GM23338 (cell line): ENCODE measurements around the gene PKDCC. TPM values are rescaled to one million over a fixed set of nuclear protein-coding genes. Genes with fewer than 3 reads are reported as not detected.

Source experiments
- ATAC-seq: fragments of 200-7000 bp; cut with Tn5 transposase; 3 replicates; pipeline ENCODE4 v1.9.1; 2020
- DNase-seq: peaks from one replicate; pipeline ENCODE4 v3.0.0-alpha.2; 2015; ENCODE audit warnings: low spot score
- H2AFZ ChIP-seq: fragments of 200-600 bp; sonication (generic); 2 replicates; pipeline ENCODE4 v1.8.0; 2016; ENCODE audit warnings: antibody characterized with exemption, mild to moderate bottlenecking, moderate library complexity
- H3F3A ChIP-seq: fragments of 200-600 bp; sonication (generic); replicated peaks from 2 replicates; pipeline ENCODE4 v1.8.0; 2017; ENCODE audit warnings: antibody characterized with exemption, mixed run types, low read depth
- H3K27ac ChIP-seq: fragments of 200-600 bp; sonication (generic); 2 replicates; pipeline ENCODE4 v1.6.1; 2016; ENCODE audit warnings: low read depth
- H3K27me3 ChIP-seq: fragments of 200-600 bp; sonication (generic); 2 replicates; pipeline ENCODE4 v1.8.0; 2016; ENCODE audit warnings: mild to moderate bottlenecking, mixed run types, moderate library complexity; ENCODE audit not compliant: insufficient read depth
- H3K36me3 ChIP-seq: fragments of 200-600 bp; sonication (generic); 2 replicates; pipeline ENCODE4 v1.8.0; 2016; ENCODE audit warnings: mild to moderate bottlenecking; ENCODE audit not compliant: insufficient read depth
- H3K4me1 ChIP-seq: fragments of 200-600 bp; sonication (generic); 2 replicates; pipeline ENCODE4 v1.8.0; 2016; ENCODE audit warnings: mild to moderate bottlenecking, moderate library complexity; ENCODE audit not compliant: insufficient read depth
- H3K4me2 ChIP-seq: fragments of 200-600 bp; sonication (generic); 2 replicates; pipeline ENCODE4 v1.7.1; 2017; ENCODE audit warnings: mixed run types
- H3K4me3 ChIP-seq: fragments of 200-600 bp; sonication (generic); 2 replicates; pipeline ENCODE4 v1.6.1; 2016; ENCODE audit warnings: mixed run types
- H3K79me2 ChIP-seq: fragments of 200-600 bp; sonication (generic); replicated peaks from 2 replicates; pipeline ENCODE4 v1.8.0; 2017; ENCODE audit warnings: mild to moderate bottlenecking; ENCODE audit not compliant: insufficient read depth
- H3K9me2 ChIP-seq: fragments of 200-600 bp; sonication (generic); 2 replicates; pipeline ENCODE4 v1.8.0; 2017; ENCODE audit not compliant: insufficient read depth
- H4K20me1 ChIP-seq: fragments of 200-600 bp; sonication (generic); replicated peaks from 2 replicates; pipeline ENCODE4 v1.8.0; 2017; ENCODE audit warnings: mild to moderate bottlenecking; ENCODE audit not compliant: insufficient read depth
- H3K27ac Mint-ChIP-seq: 2 replicates; pipeline ENCODE4 v1.8.0; 2020; ENCODE audit warnings: inconsistent platforms, mild to moderate bottlenecking, moderate library complexity, mixed read lengths
- H3K27me3 Mint-ChIP-seq: 3 replicates; pipeline ENCODE4 v1.8.0; 2022; ENCODE audit warnings: low read depth, mild to moderate bottlenecking, moderate library complexity, mixed read lengths, inconsistent platforms; ENCODE audit not compliant: insufficient read depth, poor library complexity
- H3K36me3 Mint-ChIP-seq: 3 replicates; pipeline ENCODE4 v1.8.0; 2021; ENCODE audit warnings: low read depth, mild to moderate bottlenecking, inconsistent platforms, moderate library complexity, mixed read lengths
- H3K4me1 Mint-ChIP-seq: 3 replicates; pipeline ENCODE4 v1.8.0; 2020; ENCODE audit warnings: mild to moderate bottlenecking, inconsistent platforms, mixed read lengths
- H3K4me3 Mint-ChIP-seq: 3 replicates; pipeline ENCODE4 v1.8.0; 2021; ENCODE audit warnings: moderate library complexity, mild to moderate bottlenecking, inconsistent platforms, mixed read lengths
- H3K9me3 Mint-ChIP-seq: 3 replicates; pipeline ENCODE4 v1.8.0; 2020; ENCODE audit warnings: moderate library complexity, mild to moderate bottlenecking, inconsistent platforms, mixed read lengths
- CREB1 ChIP-seq: fragments of 250-450 bp; sonication (Bioruptor Pico); IDR thresholded peaks from 2 replicates; pipeline ENCODE4 v1.5.0; 2020; ENCODE audit warnings: low read depth, mild to moderate bottlenecking, moderate library complexity
- ETS1 ChIP-seq: IDR thresholded peaks from 2 replicates; pipeline ENCODE4 v1.6.1; 2016; ENCODE audit warnings: antibody characterized with exemption
- EZH2 ChIP-seq: fragments of 200-600 bp; sonication (generic); IDR thresholded peaks from one replicate; pipeline ENCODE4 v1.8.0; 2017; ENCODE audit warnings: antibody characterized with exemption, mild to moderate bottlenecking, low read depth; ENCODE audit not compliant: unreplicated experiment
- EZH2phosphoT487 ChIP-seq: fragments of 200-600 bp; sonication (generic); IDR thresholded peaks from one replicate; pipeline ENCODE4 v1.8.1; 2018; ENCODE audit warnings: antibody characterized with exemption; ENCODE audit not compliant: unreplicated experiment
- JUNB ChIP-seq: IDR thresholded peaks from one replicate; pipeline ENCODE4 v1.6.1; 2016; ENCODE audit warnings: antibody characterized with exemption; ENCODE audit not compliant: unreplicated experiment
- NANOG ChIP-seq: IDR thresholded peaks from 2 replicates; pipeline ENCODE4 v1.6.1; 2016; ENCODE audit warnings: antibody characterized with exemption, borderline replicate concordance
- POLR2AphosphoS5 ChIP-seq: IDR thresholded peaks from 2 replicates; pipeline ENCODE4 v1.6.1; 2016; ENCODE audit warnings: antibody characterized with exemption, low read depth
- REST ChIP-seq: IDR thresholded peaks from one replicate; pipeline ENCODE4 v1.6.1; 2018; ENCODE audit warnings: antibody characterized with exemption; ENCODE audit not compliant: unreplicated experiment
- STAT1 ChIP-seq: IDR thresholded peaks from one replicate; pipeline ENCODE4 v1.6.1; 2016; ENCODE audit warnings: antibody characterized with exemption; ENCODE audit not compliant: unreplicated experiment
- ZNF114 ChIP-seq: fragments of 250-450 bp; sonication (Bioruptor Pico); IDR thresholded peaks from 2 replicates; pipeline ENCODE4 v1.5.0; 2020; ENCODE audit warnings: mild to moderate bottlenecking, moderate library complexity
- ZNF331 ChIP-seq: fragments of 250-450 bp; sonication (Bioruptor Pico); IDR thresholded peaks from 2 replicates; pipeline ENCODE4 v1.5.0; 2020; ENCODE audit warnings: low read depth, mild to moderate bottlenecking, moderate library complexity
- ZNF462 ChIP-seq: fragments of 250-450 bp; sonication (Bioruptor Pico); IDR thresholded peaks from 2 replicates; pipeline ENCODE4 v1.5.0; 2020; ENCODE audit warnings: mild to moderate bottlenecking, moderate library complexity
- polyA plus RNA-seq: library from polyadenylated mRNA; unstranded; fragments of >200 nt; fragmentation: Nextera tagmentation; extraction: Ambion mirVana; gene quantifications from 2 replicates; pipeline ENCODE4 v1.2.1, GENCODE V29; 2016
- total RNA-seq: library from RNA; depleted of rRNA; stranded (reverse); fragments of >200 nt; shearing (Covaris generic); gene quantifications from 2 replicates; pipeline ENCODE4 v1.2.3, GENCODE V29; 2014
- TF ChIP-seq, protein P1 (sequence below), 2 experiments: fragments of 200-600 bp in 1 of 2; sonication (generic) in 1 of 2; conservative IDR thresholded peaks; 2 replicates each; pipeline versions ENCODE4 v1.5.1 to v1.6.1; 2016 to 2017; ENCODE audit warnings: antibody characterized with exemption in 2 of 2, low read depth in 2 of 2, mild to moderate bottlenecking in 2 of 2, moderate library complexity in 1 of 2

PKDCC gene
- total and polyA plus RNA-seq, 2 experiments from 2014 or later, result 7.0 to 44.8 TPM

DNA sequence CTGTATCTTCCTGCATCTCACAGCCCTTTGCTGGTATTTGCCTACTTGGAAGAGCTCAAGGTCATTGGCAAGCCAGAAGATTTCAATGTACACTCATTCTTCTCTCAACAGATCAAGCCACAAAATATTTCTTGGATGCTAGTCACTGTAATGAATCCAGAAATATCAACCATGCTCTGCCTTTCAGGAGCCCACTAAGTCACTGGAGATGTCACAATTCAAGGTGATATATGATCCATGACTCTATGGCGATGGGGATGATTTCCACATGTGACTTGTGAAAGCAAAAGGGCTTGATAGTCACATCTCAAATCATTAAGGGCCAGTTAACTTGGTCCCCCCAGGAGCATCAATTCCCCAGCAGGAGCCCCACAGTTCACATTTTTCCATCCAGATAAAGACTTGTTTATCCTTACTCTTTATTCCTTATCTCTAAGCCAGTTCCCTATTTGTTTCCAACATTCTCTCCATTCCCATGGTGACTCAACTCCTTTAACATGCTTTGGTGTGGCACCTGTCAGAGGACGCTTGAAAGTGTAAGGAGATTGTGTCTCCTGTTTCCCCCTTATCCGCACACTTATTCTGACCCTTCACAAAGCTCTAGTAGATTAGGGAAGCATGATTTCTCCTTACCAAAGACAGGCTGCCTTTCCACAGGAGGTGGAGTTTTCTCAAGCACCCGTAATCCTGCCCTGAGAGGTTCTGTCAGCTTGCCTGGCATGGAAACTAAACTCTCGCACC is 15.8 kb downstream of the PKDCC start:
- H2AFZ ChIP-seq, result no peak overlapping the region
- ATAC-seq, result no peak
- no peaks in the 10 kb centered on the region for H3F3A ChIP-seq
- TF ChIP-seq CREB1 (CRISPR knock-in tag) (no peak), EZH2 (no peak), ETS1 (no peak), NANOG (no peak), ZNF114 (CRISPR knock-in tag) (no peak), POLR2AphosphoS5 (no peak), EZH2phosphoT487 (no peak), REST (no peak), ZNF331 (CRISPR knock-in tag) (no peak), ZNF462 (no peak), STAT1 (no peak), JUNB (no peak)
- TF ChIP-seq, protein P1, sequence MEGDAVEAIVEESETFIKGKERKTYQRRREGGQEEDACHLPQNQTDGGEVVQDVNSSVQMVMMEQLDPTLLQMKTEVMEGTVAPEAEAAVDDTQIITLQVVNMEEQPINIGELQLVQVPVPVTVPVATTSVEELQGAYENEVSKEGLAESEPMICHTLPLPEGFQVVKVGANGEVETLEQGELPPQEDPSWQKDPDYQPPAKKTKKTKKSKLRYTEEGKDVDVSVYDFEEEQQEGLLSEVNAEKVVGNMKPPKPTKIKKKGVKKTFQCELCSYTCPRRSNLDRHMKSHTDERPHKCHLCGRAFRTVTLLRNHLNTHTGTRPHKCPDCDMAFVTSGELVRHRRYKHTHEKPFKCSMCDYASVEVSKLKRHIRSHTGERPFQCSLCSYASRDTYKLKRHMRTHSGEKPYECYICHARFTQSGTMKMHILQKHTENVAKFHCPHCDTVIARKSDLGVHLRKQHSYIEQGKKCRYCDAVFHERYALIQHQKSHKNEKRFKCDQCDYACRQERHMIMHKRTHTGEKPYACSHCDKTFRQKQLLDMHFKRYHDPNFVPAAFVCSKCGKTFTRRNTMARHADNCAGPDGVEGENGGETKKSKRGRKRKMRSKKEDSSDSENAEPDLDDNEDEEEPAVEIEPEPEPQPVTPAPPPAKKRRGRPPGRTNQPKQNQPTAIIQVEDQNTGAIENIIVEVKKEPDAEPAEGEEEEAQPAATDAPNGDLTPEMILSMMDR (conservative IDR thresholded peaks at IDR 0.05; ENCODE audit: low read depth in 2 of 2), result no peak
- H3K36me3 ChIP-seq, result no peaks in the 10 kb centered on the region; the same call in 1 of the 2 replicates
- no peak overlapping the region for H3K27ac ChIP-seq
- Mint-ChIP-seq H3K36me3 (peaks cover 10% of the 10 kb centered on the region), H3K4me3 (no peak overlapping the region), H3K27me3 (peaks cover 2% of the 10 kb centered on the region), H3K9me3 (no peaks in the 10 kb centered on the region), H3K4me1 (peaks cover 2% of the 10 kb centered on the region; the same call in 1 of the 3 replicates), H3K27ac (no peak overlapping the region)
- H3K4me3 ChIP-seq, result no peak overlapping the region
- H3K4me2 ChIP-seq, result no peak overlapping the region
- H3K27me3 ChIP-seq, result no peaks in the 10 kb centered on the region
- H3K9me2 ChIP-seq, result no peaks in the 10 kb centered on the region
- H4K20me1 ChIP-seq, result no peaks in the 10 kb centered on the region
- no peaks in the 10 kb centered on the region for H3K79me2 ChIP-seq
- DNase-seq, result no peak
- H3K4me1 ChIP-seq, result no peaks in the 10 kb centered on the region
